GM12878 (cell line): ENCODE measurements around the gene KRT7. TPM values are rescaled to one million over a fixed set of nuclear protein-coding genes. Genes with fewer than 3 reads are reported as not detected.
"Not testable (repeated sequence)": the region's sequence is repeated elsewhere in the genome, so short reads cannot be mapped to it uniquely, and the experiment has no call there.

ENCODE experiments used
- ATAC-seq: fragments of 200-7000 bp; cut with Tn5 transposase; 3 replicates; pipeline ENCODE4 v1.9.1; 2020; ENCODE audit warnings: mild to moderate bottlenecking, moderate library complexity
- BruUV-seq: library from RNA; stranded (reverse); fragments of 400-500 nt; replicated peaks from 2 replicates; lab custom pipeline; 2021; lab: Mats Ljungman, UMichigan
- CTCF ChIA-PET: fragments of 300-600 bp; sonication (Branson Sonifier 250); formaldehyde crosslinking; extraction: SDS; loops from one replicate; lab custom pipeline; 2021; ENCODE audit warnings: inconsistent platforms; lab: Yijun Ruan, JAX
- POLR2A ChIA-PET: fragments of 350-600 bp; formaldehyde crosslinking; extraction: SDS; loops from one replicate; lab custom pipeline; 2021; ENCODE audit warnings: inconsistent platforms; lab: Charles Lee
- RAD21 ChIA-PET: fragments of 300-600 bp; sonication (Branson Sonifier 250); formaldehyde crosslinking; loops from one replicate; lab custom pipeline; 2023; ENCODE audit warnings: antibody characterized with exemption; ENCODE audit not compliant: unreplicated experiment; lab: Charles Lee
- SMC1A ChIA-PET: fragments of 300-600 bp; sonication (Branson Sonifier 250); formaldehyde crosslinking; loops from one replicate; lab custom pipeline; 2023; ENCODE audit not compliant: unreplicated experiment, uncharacterized antibody; lab: Charles Lee
- DNase-seq: peaks from one replicate; pipeline ENCODE4 v3.0.0-alpha.2; 2011; ENCODE audit warnings: low read depth, low spot score
- FAIRE-seq: peaks from 3 replicates; lab custom pipeline; 2011; peaks lifted over from hg19 to GRCh38; lab: Jason Lieb, UNC
- H2AFZ ChIP-seq: 2 replicates; pipeline ENCODE4 v1.6.0; 2011; ENCODE audit warnings: low read depth, low read length, control low read depth; ENCODE audit not compliant: control insufficient read depth
- H3K27ac ChIP-seq: 2 replicates; pipeline ENCODE4 v1.5.1; 2011; ENCODE audit warnings: control low read depth; ENCODE audit not compliant: control insufficient read depth, insufficient read depth
- H3K27me3 ChIP-seq, 2 experiments: replicated peaks in 1 of 2; 2 replicates each; pipeline versions ENCODE4 v1.6.0 to v1.6.1; 2011; ENCODE audit warnings: low read length in 1 of 2; ENCODE audit not compliant: control insufficient read depth in 2 of 2, insufficient read depth in 2 of 2
- H3K36me3 ChIP-seq, 2 experiments: 2 replicates each; pipeline ENCODE4 v1.5.1; 2011; ENCODE audit warnings: low read length in 1 of 2; ENCODE audit not compliant: control insufficient read depth in 2 of 2, insufficient read depth in 2 of 2
- H3K4me1 ChIP-seq: 2 replicates; pipeline ENCODE4 v1.6.1; 2011; ENCODE audit warnings: mild to moderate bottlenecking, low read length, moderate library complexity, mixed read lengths; ENCODE audit not compliant: control insufficient read depth, insufficient read depth
- H3K4me2 ChIP-seq: 2 replicates; pipeline ENCODE4 v1.6.0; 2011; ENCODE audit warnings: control low read depth; ENCODE audit not compliant: control insufficient read depth, insufficient read depth
- H3K4me3 ChIP-seq: fragments of 200-600 bp; sonication (generic); 2 replicates; pipeline ENCODE4 v1.5.1; 2016
- H3K79me2 ChIP-seq: 2 replicates; pipeline ENCODE4 v1.6.0; 2011; ENCODE audit warnings: low read length; ENCODE audit not compliant: control insufficient read depth, insufficient read depth
- H3K9ac ChIP-seq: 2 replicates; pipeline ENCODE4 v1.8.0; 2011; ENCODE audit warnings: low read length, control low read depth, mixed read lengths; ENCODE audit not compliant: control insufficient read depth, insufficient read depth
- H3K9me3 ChIP-seq: replicated peaks from 3 replicates; pipeline ENCODE4 v1.5.1; 2011; ENCODE audit warnings: mild to moderate bottlenecking, low read length; ENCODE audit not compliant: control insufficient read depth, insufficient read depth
- H4K20me1 ChIP-seq: 2 replicates; pipeline ENCODE4 v1.6.0; 2011; ENCODE audit not compliant: control insufficient read depth, insufficient read depth
- BACH1 ChIP-seq: fragments of 450-650 bp; IDR thresholded peaks from 2 replicates; pipeline ENCODE4 v1.6.1; 2017; ENCODE audit warnings: mild to moderate bottlenecking, borderline replicate concordance
- BHLHE40 ChIP-seq, 2 experiments: fragments of 450-650 bp in 1 of 2; IDR thresholded peaks; 2 replicates each; pipeline ENCODE4 v1.6.1; 2011 to 2017; ENCODE audit warnings: low read depth in 2 of 2, borderline replicate concordance in 1 of 2, improper control_type of control experiment in 1 of 2, low read length in 1 of 2, mild to moderate bottlenecking in 1 of 2
- ETV6 ChIP-seq, 2 experiments: fragments of 450-650 bp in 1 of 2; IDR thresholded peaks in 1 of 2; conservative IDR thresholded peaks in 1 of 2; 2 replicates each; pipeline ENCODE4 v1.6.1; 2014; ENCODE audit warnings: antibody characterized with exemption in 1 of 2, borderline replicate concordance in 1 of 2, low read depth in 1 of 2, mild to moderate bottlenecking in 1 of 2, moderate library complexity in 1 of 2
- GATAD2B ChIP-seq: fragments of 450-650 bp; conservative IDR thresholded peaks from 2 replicates; pipeline ENCODE4 v1.6.1; 2017; ENCODE audit warnings: low read depth, mild to moderate bottlenecking, moderate library complexity
- MLLT1 ChIP-seq: fragments of 450-650 bp; IDR thresholded peaks from 2 replicates; pipeline ENCODE4 v1.6.1; 2016; ENCODE audit warnings: mild to moderate bottlenecking
- MYB ChIP-seq: fragments of 150-350 bp; IDR thresholded peaks from 2 replicates; pipeline ENCODE4 v1.6.1; 2014; ENCODE audit warnings: mild to moderate bottlenecking, low read depth, low read length, borderline replicate concordance
- NR2F1 ChIP-seq: fragments of 450-650 bp; conservative IDR thresholded peaks from 2 replicates; pipeline ENCODE4 v1.6.1; 2017; ENCODE audit warnings: mild to moderate bottlenecking
- PAX5 ChIP-seq: IDR thresholded peaks from 2 replicates; pipeline ENCODE4 v1.6.1; 2011; ENCODE audit warnings: low read depth, low read length, borderline replicate concordance
- PAX8 ChIP-seq: fragments of 450-650 bp; IDR thresholded peaks from 2 replicates; pipeline ENCODE4 v1.6.1; 2017; ENCODE audit warnings: mild to moderate bottlenecking, moderate library complexity
- SUPT20H ChIP-seq: IDR thresholded peaks from 2 replicates; pipeline ENCODE4 v1.6.1; 2011; ENCODE audit warnings: low read depth, mild to moderate bottlenecking, low read length, moderate library complexity, borderline replicate concordance; ENCODE audit not compliant: control insufficient read depth
- TCF3 ChIP-seq: IDR thresholded peaks from 2 replicates; pipeline ENCODE4 v1.6.1; 2012; ENCODE audit warnings: low read depth, mild to moderate bottlenecking, low read length, borderline replicate concordance; ENCODE audit not compliant: insufficient read depth
- USF1 ChIP-seq: IDR thresholded peaks from 2 replicates; pipeline ENCODE4 v1.6.1; 2011; ENCODE audit warnings: borderline replicate concordance, low read depth, mild to moderate bottlenecking, moderate library complexity, mixed read lengths, low read length; ENCODE audit not compliant: insufficient read depth; ENCODE audit errors: extremely low read length
- ZNF217 ChIP-seq: fragments of 450-650 bp; IDR thresholded peaks from 2 replicates; pipeline ENCODE4 v1.6.1; 2017; ENCODE audit warnings: antibody characterized with exemption, mild to moderate bottlenecking
- ZZZ3 ChIP-seq: IDR thresholded peaks from 2 replicates; pipeline ENCODE4 v1.6.1; 2011; ENCODE audit warnings: low read depth; ENCODE audit not compliant: control insufficient read depth, insufficient read length
- WGBS: methylation state at CpG from one replicate; pipeline ENCODE4 v1.1.6; 2016; ENCODE audit warnings: low lambda C conversion rate; ENCODE audit not compliant: insufficient replicate concordance, insufficient coverage; ENCODE audit errors: missing lambda C conversion rate; 5-methylcytosine and 5-hydroxymethylcytosine counted together
- in situ Hi-C: fragments of 300-500 bp; cut with MboI; formaldehyde crosslinking; loops from 9 replicates; pipeline ENCODE4 v1.14.3; 2018; ENCODE audit warnings: mixed read lengths
- intact Hi-C: fragments of 100-400 bp; cut with micrococcal nuclease; formaldehyde crosslinking; loops from one replicate; pipeline ENCODE4 v1.14.2; 2022; ENCODE audit not compliant: unreplicated experiment
- polyA plus RNA-seq, 11 experiments: library from polyadenylated mRNA; depleted of rRNA in 4 of 11; unstranded in 6 of 11; stranded (reverse) in 5 of 11; fragments of >200 nt; fragmentation: Nextera tagmentation in 4 of 11; fragmentation: Illumina TruSeq in 1 of 11; extraction: Ambion mirVana in 4 of 11; extraction: Trizol in 1 of 11; gene quantifications; 1 replicate in 1 of 11; 2 replicates in 10 of 11; pipeline versions ENCODE4 v1.2.1 to v1.2.3, GENCODE V29; 2011 to 2016; ENCODE audit warnings: inconsistent platforms in 2 of 11, missing spikeins in 2 of 11, low read depth in 1 of 11
- total RNA-seq, 4 experiments: library from RNA; depleted of rRNA in 3 of 4; stranded (reverse); fragments of >200 nt in 3 of 4; fragmentation: Illumina TruSeq in 1 of 4; extraction: Trizol in 1 of 4; gene quantifications; 2 replicates each; pipeline versions ENCODE4 v1.2.1 to v1.2.3, GENCODE V29; 2013 to 2021

The KRT7 gene
- total and polyA plus RNA-seq, 10 of the 15 experiments (the other 5 are each of a cell fraction or from before 2014, with no cell fraction given): 0.90 to 18.7 (median 4.8) TPM

GRCh38 chr12:52257922-52258321 is 24.9 kb downstream of the KRT7 start:
- BruUV-seq, H4K20me1 ChIP-seq, RAD21 ChIA-PET, FAIRE-seq, SMC1A ChIA-PET, H2AFZ ChIP-seq, ATAC-seq, CTCF ChIA-PET, H3K27ac ChIP-seq, H3K27me3 ChIP-seq, H3K9me3 ChIP-seq, in situ Hi-C loops, POLR2A ChIA-PET, DNase-seq, H3K4me3 ChIP-seq, H3K9ac ChIP-seq, H3K79me2 ChIP-seq, intact Hi-C loops, H3K4me2 ChIP-seq, H3K4me1 ChIP-seq, H3K36me3 ChIP-seq: not testable (repeated sequence)
- 75% methylated on average over 13 of the region's 13 CpGs for WGBS

GRCh38 chr12:52258335-52258901 is 25.4 kb downstream of the KRT7 start:
- ChIA-PET POLR2A (no interaction called here), SMC1A (no interaction called here), CTCF (no interaction called here), RAD21 (no interaction called here)
- ATAC-seq: no peak
- DNase-seq: no peak
- Histone ChIP-seq H2AFZ (no peak overlapping the region), H3K4me1 (no peaks in the 10 kb centered on the region), H3K9ac (no peak overlapping the region), H3K36me3 (no peaks in the 10 kb centered on the region), H3K27me3 (peaks cover 1 to 6% of the 10 kb centered on the region in 2 experiments; a peak in 2 of 4 replicates), H4K20me1 (no peaks in the 10 kb centered on the region), H3K9me3 (no peaks in the 10 kb centered on the region; the same call in 2 of the 3 replicates), H3K4me2 (no peak overlapping the region), H3K4me3 (no peak overlapping the region), H3K27ac (no peak overlapping the region), H3K79me2 (no peaks in the 10 kb centered on the region)
- intact Hi-C loops: no loop called here
- 74% methylated on average over 41 of the region's 72 CpGs for WGBS
- in situ Hi-C loops: no loop called here
- BruUV-seq: no TSS peak
- no peak for FAIRE-seq
- TF ChIP-seq MLLT1: no peak
- no peak for TF ChIP-seq GATAD2B
- no peak for TF ChIP-seq SUPT20H
- TF ChIP-seq PAX5: no peak
- TF ChIP-seq BACH1: no peak
- no peak for TF ChIP-seq PAX8
- TF ChIP-seq ZNF217: no peak
- TF ChIP-seq TCF3: no peak
- TF ChIP-seq USF1: no peak
- no peak for TF ChIP-seq NR2F1
- TF ChIP-seq ETV6 (conservative IDR thresholded peaks at IDR 0.05 in 1 of 2, IDR thresholded peaks at IDR 0.05 in 1 of 2; ENCODE audit: borderline replicate concordance in 1 of 2, low read depth in 1 of 2): no peak
- TF ChIP-seq ZZZ3: no peak
- TF ChIP-seq MYB: no peak
- no peak for TF ChIP-seq BHLHE40 (IDR thresholded peaks at IDR 0.05; ENCODE audit: borderline replicate concordance in 1 of 2, low read depth in 2 of 2, low read length in 1 of 2)
